ENCODE results near the gene UNK. TPM values are rescaled to one million over a fixed set of nuclear protein-coding genes. Genes with fewer than 3 reads are reported as not detected.
A peak's percentile ranks its signal among the peaks of the same experiment; 100 is the strongest.

Gene UNK
- total RNA-seq, 2 donors from 2014 or later: 19.0 to 22.1 TPM

DNA sequence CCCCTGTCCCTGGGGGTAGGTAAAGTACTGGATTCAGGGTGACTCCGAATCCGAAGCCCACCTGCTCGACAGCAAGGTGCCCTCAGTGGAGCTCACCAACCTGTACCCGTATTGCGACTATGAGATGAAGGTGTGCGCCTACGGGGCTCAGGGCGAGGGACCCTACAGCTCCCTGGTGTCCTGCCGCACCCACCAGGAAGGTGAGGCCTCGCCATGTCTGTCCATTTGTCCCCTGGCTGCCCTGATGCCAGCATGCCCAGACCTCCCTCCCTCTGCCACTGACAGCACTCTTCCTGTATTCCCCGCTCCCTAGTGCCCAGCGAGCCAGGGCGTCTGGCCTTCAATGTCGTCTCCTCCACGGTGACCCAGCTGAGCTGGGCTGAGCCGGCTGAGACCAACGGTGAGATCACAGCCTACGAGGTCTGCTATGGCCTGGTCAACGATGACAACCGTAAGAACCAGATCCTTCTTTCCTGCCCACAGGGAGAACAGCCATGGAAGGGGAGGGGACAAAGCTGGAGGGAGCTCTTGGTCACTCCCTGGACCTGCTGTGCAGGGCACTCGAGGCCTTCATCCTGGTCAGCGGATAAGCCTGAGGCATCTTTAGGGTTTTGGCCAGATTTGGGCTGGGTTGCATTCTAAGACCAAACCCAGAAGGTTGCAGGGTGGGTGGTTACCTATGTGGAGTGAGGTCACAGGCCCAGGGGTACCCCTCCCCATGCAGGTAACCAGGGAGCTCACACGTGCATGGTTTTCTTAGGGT is 33.8 kb upstream of the UNK start:
- no peaks in the 10 kb centered on the region for H3K9me3 Mint-ChIP-seq
- H3K4me1 Mint-ChIP-seq: peaks cover 10% of the 10 kb centered on the region
- H3K27me3 Mint-ChIP-seq: peaks cover 3% of the 10 kb centered on the region
- H3K4me3 Mint-ChIP-seq: no peak overlapping the region
- H3K27ac Mint-ChIP-seq: no peak overlapping the region
- ATAC-seq (replicated peaks): no peak
- H3K36me3 Mint-ChIP-seq (ENCODE audit: low read depth): no peaks in the 10 kb centered on the region

DNA sequence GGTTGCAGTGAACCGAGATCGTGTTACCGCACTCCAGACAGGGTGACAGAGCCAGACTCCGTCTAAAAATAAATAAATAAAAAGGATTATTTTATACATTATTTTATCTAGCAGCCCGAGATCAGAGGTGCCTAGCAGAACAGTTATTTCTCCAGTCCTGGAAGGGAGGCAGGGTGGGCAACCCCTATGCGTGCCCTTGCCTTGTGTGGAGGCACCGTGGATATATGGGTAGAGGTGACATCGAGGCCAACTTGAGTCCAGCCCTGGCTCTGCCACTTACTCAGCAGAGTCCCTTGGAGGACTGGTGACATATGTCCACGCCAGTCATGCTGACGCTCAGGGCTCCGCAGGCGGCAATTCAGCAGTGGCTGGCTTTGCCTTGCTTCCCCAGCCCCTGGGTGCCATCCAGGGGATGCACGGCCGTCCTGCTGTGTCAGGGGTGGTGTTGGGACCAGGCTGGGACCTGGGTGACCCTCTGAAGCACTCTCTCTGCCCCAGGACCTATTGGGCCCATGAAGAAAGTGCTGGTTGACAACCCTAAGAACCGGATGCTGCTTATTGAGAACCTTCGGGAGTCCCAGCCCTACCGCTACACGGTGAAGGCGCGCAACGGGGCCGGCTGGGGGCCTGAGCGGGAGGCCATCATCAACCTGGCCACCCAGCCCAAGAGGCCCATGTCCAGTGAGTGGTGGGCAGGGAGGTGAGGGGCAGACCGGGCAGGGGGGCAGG is 32.8 kb upstream of the UNK start:
- no peaks in the 10 kb centered on the region for H3K36me3 Mint-ChIP-seq (ENCODE audit: low read depth)
- H3K27ac Mint-ChIP-seq: no peak overlapping the region
- no peak overlapping the region for H3K4me3 Mint-ChIP-seq
- peaks cover 10% of the 10 kb centered on the region for H3K4me1 Mint-ChIP-seq
- H3K27me3 Mint-ChIP-seq: peaks cover 3% of the 10 kb centered on the region
- no peak for ATAC-seq (replicated peaks)
- no peaks in the 10 kb centered on the region for H3K9me3 Mint-ChIP-seq

DNA sequence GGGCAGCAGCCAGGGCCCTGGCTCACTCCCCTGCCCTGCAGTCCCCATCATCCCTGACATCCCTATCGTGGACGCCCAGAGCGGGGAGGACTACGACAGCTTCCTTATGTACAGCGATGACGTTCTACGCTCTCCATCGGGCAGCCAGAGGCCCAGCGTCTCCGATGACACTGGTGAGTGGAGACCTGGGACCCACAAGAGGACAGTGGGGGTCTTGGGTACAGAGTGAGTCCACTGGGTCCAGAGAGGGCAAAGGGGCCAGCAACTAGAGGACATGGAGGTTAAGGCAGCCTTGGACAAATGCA is 32.2 kb upstream of the UNK start:
- no peaks in the 10 kb centered on the region for H3K36me3 Mint-ChIP-seq (ENCODE audit: low read depth)
- ATAC-seq (replicated peaks): no peak
- H3K27ac Mint-ChIP-seq: no peak overlapping the region
- no peak overlapping the region for H3K4me3 Mint-ChIP-seq
- no peaks in the 10 kb centered on the region for H3K9me3 Mint-ChIP-seq
- peaks cover 10% of the 10 kb centered on the region for H3K4me1 Mint-ChIP-seq
- peaks cover 3% of the 10 kb centered on the region for H3K27me3 Mint-ChIP-seq

DNA sequence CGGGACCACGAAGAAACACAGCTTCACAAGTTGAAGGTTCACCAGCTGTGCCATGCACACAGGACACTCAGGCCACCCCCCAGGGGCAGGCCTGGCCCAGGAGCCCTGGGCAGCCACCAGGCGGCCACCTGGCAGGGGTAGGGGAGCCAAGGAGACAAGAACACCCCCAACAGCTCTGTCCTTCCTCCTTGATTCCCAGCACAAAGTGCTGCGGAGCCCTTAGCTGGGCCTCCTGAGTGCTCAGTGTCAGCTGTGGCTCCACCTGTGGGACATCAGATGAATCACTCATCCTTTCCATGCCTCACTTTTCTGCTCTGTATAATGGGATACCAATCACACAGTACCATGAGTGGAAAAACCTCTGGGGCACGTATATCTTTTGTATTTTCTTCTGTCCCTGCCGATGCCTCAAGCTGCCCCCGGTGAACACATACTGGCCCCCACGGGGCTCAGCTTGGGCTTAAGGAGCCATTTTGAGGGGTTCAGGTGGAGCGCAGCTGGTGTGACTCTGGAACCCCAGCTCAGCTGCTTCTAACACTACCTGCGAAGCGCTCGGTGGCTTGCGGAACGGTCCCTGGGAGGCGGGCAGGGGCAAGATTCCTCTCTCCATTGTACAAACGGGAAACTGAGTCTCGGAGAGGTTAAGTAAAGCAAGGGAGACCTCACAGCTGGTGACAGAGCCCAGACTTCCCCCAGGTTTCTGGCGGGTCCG is 31.6 kb upstream of the UNK start:
- no peaks in the 10 kb centered on the region for H3K9me3 Mint-ChIP-seq
- H3K36me3 Mint-ChIP-seq (ENCODE audit: low read depth): no peaks in the 10 kb centered on the region
- H3K4me1 Mint-ChIP-seq: peaks cover 5% of the 10 kb centered on the region
- peak overlapping the region; percentile 37 for H3K27ac Mint-ChIP-seq
- no peaks in the 10 kb centered on the region for H3K27me3 Mint-ChIP-seq
- H3K4me3 Mint-ChIP-seq: peak overlapping the region; percentile 76
- ATAC-seq (replicated peaks): peak; percentile 67

DNA sequence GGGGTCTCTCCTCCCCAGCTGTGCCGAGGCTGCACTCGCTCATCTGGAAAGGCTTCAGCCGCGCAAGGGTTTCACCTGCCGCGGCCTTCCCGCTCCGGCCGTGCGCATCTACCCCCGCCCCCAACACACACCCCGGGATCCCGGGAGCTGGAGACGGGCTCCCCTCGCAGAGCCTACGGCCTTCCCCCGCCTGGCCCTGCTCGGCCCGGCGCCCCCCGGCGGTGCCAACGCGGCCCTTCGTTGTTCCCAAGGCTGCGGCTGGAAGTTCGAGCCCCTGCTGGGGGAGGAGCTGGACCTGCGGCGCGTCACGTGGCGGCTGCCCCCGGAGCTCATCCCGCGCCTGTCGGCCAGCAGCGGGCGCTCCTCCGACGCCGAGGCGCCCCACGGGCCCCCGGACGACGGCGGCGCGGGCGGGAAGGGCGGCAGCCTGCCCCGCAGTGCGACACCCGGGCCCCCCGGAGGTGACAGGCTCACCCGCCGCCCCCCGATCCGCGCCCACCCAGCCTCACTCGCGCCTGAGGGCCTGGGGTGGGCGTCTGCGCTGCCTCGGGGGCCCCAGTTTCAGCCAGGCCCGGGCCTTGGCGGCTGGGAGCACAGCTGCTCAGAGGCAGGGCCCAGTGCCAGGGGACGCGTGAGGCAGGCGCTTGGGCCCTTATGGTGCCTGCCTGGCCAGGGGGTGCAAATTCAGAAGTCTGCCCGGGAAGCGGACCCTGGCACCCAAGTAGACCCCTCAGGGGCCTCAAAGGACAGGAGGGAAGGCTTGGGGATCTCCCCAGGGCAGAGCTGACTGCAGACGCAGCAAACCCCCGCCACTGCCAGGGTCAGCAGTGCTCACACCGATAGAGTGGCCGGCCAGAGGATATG is 30.9 kb upstream of the UNK start:
- no peaks in the 10 kb centered on the region for H3K9me3 Mint-ChIP-seq
- peak; percentile 84 for ATAC-seq (replicated peaks)
- H3K4me1 Mint-ChIP-seq: peaks cover 5% of the 10 kb centered on the region
- peak overlapping the region; percentile 76 for H3K4me3 Mint-ChIP-seq
- H3K27me3 Mint-ChIP-seq: no peaks in the 10 kb centered on the region
- H3K36me3 Mint-ChIP-seq (ENCODE audit: low read depth): no peaks in the 10 kb centered on the region
- H3K27ac Mint-ChIP-seq: no peak overlapping the region

DNA sequence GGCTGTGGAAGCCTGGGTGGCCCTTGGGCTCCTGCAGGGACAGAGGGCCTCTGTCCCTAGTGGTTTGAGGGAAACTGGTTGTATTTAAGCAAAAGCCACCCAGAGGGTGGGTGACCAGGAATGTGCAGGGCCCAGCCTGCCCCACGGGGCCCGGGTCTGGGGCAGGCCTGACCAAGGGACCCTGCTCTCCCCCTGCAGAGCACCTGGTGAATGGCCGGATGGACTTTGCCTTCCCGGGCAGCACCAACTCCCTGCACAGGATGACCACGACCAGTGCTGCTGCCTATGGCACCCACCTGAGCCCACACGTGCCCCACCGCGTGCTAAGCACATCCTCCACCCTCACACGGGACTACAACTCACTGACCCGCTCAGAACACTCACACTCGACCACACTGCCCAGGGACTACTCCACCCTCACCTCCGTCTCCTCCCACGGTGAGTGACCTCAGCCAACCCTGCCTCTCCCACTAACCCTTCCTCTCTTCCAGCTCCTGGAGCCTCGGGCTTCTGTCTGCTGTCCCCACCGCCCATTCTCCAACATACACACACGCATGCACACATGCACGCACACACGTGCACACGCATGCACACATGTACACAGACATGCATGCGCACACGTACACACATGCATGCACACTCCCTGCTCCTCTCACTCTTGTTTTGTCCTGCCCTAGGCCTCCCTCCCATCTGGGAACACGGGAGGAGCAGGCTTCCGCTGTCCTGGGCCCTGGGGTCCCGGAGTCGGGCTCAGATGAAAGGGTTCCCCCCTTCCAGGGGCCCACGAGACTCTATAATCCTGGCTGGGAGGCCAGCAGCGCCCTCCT is 30.0 kb upstream of the UNK start:
- no peak for ATAC-seq (replicated peaks)
- H3K36me3 Mint-ChIP-seq (ENCODE audit: low read depth): no peaks in the 10 kb centered on the region
- H3K27ac Mint-ChIP-seq: peak overlapping the region; percentile 51
- H3K9me3 Mint-ChIP-seq: no peaks in the 10 kb centered on the region
- H3K4me1 Mint-ChIP-seq: peaks cover 5% of the 10 kb centered on the region
- H3K27me3 Mint-ChIP-seq: no peaks in the 10 kb centered on the region
- H3K4me3 Mint-ChIP-seq: peak overlapping the region; percentile 65

DNA sequence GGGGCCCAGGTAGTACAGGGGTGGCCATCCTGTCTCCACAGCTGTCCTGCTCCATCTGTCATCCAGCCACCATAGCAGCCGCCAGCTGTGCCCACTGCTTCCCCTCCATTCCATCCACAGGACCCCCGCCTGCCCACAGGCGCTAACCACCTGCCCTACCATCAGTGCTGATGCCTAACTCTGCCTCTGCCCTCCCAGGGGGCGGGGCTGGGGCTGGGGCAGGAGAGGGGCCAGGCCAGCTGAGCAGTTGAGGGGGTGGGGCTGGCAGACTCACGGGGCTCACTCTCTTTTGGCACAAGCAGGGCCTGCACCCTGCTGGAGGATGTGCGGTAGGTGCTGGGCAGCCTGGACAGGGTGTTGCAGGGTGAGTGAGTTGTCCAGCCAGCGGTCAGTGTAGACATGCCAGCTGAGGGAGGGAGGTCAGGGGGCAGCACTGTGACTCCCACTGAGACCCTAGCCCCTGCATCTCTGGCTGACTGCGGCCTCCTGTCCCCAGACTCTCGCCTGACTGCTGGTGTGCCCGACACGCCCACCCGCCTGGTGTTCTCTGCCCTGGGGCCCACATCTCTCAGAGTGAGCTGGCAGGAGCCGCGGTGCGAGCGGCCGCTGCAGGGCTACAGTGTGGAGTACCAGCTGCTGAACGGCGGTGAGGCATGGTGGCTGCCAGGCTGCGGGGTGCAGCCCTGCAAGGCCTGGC is 29.3 kb upstream of the UNK start:
- peak overlapping the region; percentile 65 for H3K4me3 Mint-ChIP-seq
- no peaks in the 10 kb centered on the region for H3K27me3 Mint-ChIP-seq
- no peaks in the 10 kb centered on the region for H3K36me3 Mint-ChIP-seq (ENCODE audit: low read depth)
- peak overlapping the region; percentile 51 for H3K27ac Mint-ChIP-seq
- H3K4me1 Mint-ChIP-seq: peaks cover 5% of the 10 kb centered on the region
- no peaks in the 10 kb centered on the region for H3K9me3 Mint-ChIP-seq
- no peak for ATAC-seq (replicated peaks)

DNA sequence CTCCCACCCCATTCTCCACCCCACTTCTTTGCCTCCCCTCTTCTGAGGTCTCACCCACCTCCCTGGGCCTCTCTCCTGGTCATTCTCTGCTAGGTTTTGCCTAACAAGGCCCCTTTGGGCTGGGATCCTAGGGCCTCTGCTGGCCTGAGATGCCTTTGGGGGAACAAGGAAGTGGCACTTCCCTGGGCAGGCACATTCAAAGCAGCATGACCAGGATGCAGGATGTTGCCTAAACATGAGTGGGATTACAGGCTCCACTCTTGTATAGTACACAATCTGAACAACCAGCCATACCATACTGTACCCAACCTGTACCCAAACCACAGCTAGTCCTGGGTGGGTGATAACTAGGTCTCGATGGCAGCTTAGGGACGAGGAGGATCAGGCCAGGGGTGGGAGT is 28.6 kb upstream of the UNK start:
- no peaks in the 10 kb centered on the region for H3K9me3 Mint-ChIP-seq
- H3K4me1 Mint-ChIP-seq: peaks cover 5% of the 10 kb centered on the region
- no peak overlapping the region for H3K27ac Mint-ChIP-seq
- no peaks in the 10 kb centered on the region for H3K36me3 Mint-ChIP-seq (ENCODE audit: low read depth)
- no peaks in the 10 kb centered on the region for H3K27me3 Mint-ChIP-seq
- H3K4me3 Mint-ChIP-seq: no peak overlapping the region
- no peak for ATAC-seq (replicated peaks)

DNA sequence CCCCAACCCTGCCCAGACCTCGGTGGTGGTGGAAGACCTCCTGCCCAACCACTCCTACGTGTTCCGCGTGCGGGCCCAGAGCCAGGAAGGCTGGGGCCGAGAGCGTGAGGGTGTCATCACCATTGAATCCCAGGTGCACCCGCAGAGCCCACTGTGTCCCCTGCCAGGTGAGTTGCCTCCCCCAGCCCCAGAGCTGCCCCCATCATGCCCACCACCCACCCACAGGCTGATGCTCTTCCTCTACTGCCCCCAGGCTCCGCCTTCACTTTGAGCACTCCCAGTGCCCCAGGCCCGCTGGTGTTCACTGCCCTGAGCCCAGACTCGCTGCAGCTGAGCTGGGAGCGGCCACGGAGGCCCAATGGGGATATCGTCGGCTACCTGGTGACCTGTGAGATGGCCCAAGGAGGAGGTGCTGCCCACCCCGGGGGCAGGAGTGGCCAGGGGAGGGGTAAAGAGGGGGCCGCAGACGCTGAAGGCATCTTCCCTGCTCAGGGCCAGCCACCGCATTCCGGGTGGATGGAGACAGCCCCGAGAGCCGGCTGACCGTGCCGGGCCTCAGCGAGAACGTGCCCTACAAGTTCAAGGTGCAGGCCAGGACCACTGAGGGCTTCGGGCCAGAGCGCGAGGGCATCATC is 28.0 kb upstream of the UNK start:
- no peaks in the 10 kb centered on the region for H3K27me3 Mint-ChIP-seq
- ATAC-seq (replicated peaks): no peak
- no peaks in the 10 kb centered on the region for H3K36me3 Mint-ChIP-seq (ENCODE audit: low read depth)
- peaks cover 5% of the 10 kb centered on the region for H3K4me1 Mint-ChIP-seq
- H3K27ac Mint-ChIP-seq: no peak overlapping the region
- no peak overlapping the region for H3K4me3 Mint-ChIP-seq
- H3K9me3 Mint-ChIP-seq: no peaks in the 10 kb centered on the region

DNA sequence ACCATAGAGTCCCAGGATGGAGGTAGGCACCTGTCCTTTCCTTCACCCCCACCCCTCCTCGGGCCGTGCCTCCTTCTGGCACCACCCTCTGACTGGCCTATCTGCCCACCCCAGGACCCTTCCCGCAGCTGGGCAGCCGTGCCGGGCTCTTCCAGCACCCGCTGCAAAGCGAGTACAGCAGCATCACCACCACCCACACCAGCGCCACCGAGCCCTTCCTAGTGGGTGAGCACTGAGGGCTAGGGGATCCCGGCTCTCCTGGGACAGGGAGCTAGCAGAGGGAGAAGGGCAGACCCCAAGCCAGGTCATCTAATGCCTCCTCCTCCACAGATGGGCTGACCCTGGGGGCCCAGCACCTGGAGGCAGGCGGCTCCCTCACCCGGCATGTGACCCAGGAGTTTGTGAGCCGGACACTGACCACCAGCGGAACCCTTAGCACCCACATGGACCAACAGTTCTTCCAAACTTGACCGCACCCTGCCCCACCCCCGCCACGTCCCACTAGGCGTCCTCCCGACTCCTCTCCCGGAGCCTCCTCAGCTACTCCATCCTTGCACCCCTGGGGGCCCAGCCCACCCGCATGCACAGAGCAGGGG is 27.4 kb upstream of the UNK start:
- Mint-ChIP-seq H3K4me1 (peaks cover 5% of the 10 kb centered on the region), H3K9me3 (no peaks in the 10 kb centered on the region), H3K27ac (no peak overlapping the region), H3K27me3 (no peaks in the 10 kb centered on the region), H3K4me3 (no peak overlapping the region), H3K36me3 (ENCODE audit: low read depth) (peaks cover 2% of the 10 kb centered on the region)
- no peak for ATAC-seq (replicated peaks)

DNA sequence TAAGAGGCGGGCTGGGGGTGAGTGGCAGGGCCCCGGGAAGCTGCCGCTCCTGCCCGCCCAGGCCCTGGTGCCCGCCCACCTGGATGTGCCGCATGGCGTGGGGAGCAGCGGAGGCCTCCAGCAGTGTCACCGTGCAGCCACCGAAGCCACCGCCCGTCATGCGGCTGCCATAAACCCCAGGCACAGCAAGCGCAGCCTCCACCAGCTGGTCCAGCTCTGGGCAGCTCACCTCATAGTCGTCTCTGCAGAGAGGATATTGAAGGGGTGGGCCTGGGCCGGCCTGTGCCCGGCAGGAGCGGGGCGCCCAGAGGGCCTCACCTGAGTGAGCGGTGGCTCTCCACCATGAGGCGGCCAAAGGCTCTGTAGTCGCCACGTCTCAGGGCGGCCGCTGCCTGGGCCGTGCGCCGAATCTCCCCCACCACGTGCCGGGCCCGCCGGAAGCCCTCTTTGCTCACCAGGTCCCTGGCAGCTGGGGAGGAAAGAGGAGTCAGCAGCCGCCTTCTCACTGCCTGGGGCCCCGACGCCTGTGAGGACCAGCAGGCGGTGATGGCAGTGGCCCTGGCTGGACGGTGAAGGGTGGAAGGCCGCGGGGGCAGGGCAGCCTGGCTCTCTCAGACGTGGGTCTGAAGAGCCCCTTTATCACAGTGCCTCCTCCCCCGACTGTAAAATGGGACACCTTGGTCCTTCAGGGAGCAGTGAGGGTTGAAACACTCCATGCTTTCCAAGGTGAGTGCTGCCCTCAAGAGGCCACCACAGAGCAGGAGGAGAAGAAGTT is 26.3 kb upstream of the UNK start:
- Mint-ChIP-seq H3K27me3 (no peaks in the 10 kb centered on the region), H3K9me3 (no peaks in the 10 kb centered on the region), H3K36me3 (ENCODE audit: low read depth) (peaks cover 8% of the 10 kb centered on the region), H3K4me3 (no peak overlapping the region), H3K27ac (no peak overlapping the region), H3K4me1 (peaks cover 5% of the 10 kb centered on the region)
- ATAC-seq (replicated peaks): no peak

DNA sequence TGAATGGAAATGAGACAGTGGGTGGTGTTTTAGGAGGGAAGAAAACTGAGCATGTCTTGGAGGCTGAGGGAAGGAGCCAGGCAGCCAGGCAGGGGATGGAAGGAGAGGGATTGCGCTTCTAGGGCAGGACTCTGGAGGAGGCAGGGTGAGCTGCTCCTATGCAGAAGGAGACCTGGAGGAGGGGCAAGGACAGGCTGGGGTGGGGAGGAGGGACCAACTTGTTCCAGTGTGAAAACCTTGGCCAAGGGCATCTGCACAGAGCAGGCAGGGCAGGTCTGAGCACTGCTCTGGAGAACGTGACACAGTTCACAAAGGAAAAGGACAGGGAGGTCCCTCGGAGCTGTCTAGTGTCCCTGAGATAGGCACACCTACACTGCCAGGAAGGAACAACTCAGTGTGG is 25.1 kb upstream of the UNK start:
- no peak for ATAC-seq (replicated peaks)
- H3K4me3 Mint-ChIP-seq: no peak overlapping the region
- H3K27me3 Mint-ChIP-seq: no peaks in the 10 kb centered on the region

More for the DNA sequence above, 25.1 kb upstream of the UNK start:
- Mint-ChIP-seq H3K36me3 (ENCODE audit: low read depth) (peaks cover 8% of the 10 kb centered on the region), H3K9me3 (no peaks in the 10 kb centered on the region), H3K4me1 (peaks cover 5% of the 10 kb centered on the region), H3K27ac (no peak overlapping the region)

Data from activated T-helper 17 cell treated with anti-CD3 and anti-CD28 coated beads, Interleukin-2, amount 50 U/mL, for 72 hours (primary cell).